ENCODE data around the gene OR6B2. TPM values are rescaled to one million over a fixed set of nuclear protein-coding genes. Genes with fewer than 3 reads are reported as not detected.

The OR6B2 gene
- total RNA-seq, 3 donors from 2014 or later (not counting 1 experiment from before 2014, with no cell fraction given), result not detected

- TF ChIP-seq, protein P1, sequence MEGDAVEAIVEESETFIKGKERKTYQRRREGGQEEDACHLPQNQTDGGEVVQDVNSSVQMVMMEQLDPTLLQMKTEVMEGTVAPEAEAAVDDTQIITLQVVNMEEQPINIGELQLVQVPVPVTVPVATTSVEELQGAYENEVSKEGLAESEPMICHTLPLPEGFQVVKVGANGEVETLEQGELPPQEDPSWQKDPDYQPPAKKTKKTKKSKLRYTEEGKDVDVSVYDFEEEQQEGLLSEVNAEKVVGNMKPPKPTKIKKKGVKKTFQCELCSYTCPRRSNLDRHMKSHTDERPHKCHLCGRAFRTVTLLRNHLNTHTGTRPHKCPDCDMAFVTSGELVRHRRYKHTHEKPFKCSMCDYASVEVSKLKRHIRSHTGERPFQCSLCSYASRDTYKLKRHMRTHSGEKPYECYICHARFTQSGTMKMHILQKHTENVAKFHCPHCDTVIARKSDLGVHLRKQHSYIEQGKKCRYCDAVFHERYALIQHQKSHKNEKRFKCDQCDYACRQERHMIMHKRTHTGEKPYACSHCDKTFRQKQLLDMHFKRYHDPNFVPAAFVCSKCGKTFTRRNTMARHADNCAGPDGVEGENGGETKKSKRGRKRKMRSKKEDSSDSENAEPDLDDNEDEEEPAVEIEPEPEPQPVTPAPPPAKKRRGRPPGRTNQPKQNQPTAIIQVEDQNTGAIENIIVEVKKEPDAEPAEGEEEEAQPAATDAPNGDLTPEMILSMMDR (IDR thresholded peaks at IDR 0.05), result no peak
- Histone ChIP-seq H3K4me1 (ENCODE audit: control insufficient read depth, insufficient read depth, low read length) (no peaks in the 10 kb centered on the region), H3K27ac (ENCODE audit: low read length) (no peak overlapping the region), H3K4me3 (ENCODE audit: low read length) (no peak overlapping the region), H3K9me3 (ENCODE audit: control insufficient read depth, insufficient read depth, low read length) (no peaks in the 10 kb centered on the region), H3K27me3 (ENCODE audit: control insufficient read depth, insufficient read depth, low read length) (peaks cover 2% of the 10 kb centered on the region), H3K36me3 (ENCODE audit: control insufficient read depth, insufficient read depth, low read length) (no peaks in the 10 kb centered on the region)
- Mint-ChIP-seq H3K9me3 (no peaks in the 10 kb centered on the region), H3K27me3 (ENCODE audit: low read depth in 2 of 2) (peaks cover 19 to 30% of the 10 kb centered on the region in 2 donors), H3K36me3 (no peaks in the 10 kb centered on the region), H3K4me3 (no peak overlapping the region), H3K27ac (no peak overlapping the region), H3K4me1 (no peaks in the 10 kb centered on the region)
- intact Hi-C loops (cut with micrococcal nuclease), result no loop called here
- 57% methylated on average over 5 of the region's 5 CpGs for WGBS (ENCODE audit: insufficient coverage)
- DNase-seq, result no peak
- ATAC-seq, result no peak
Measured at GRCh38 chr2:240033330-240033678, 3.1 kb upstream of the OR6B2 start.

DNA sequence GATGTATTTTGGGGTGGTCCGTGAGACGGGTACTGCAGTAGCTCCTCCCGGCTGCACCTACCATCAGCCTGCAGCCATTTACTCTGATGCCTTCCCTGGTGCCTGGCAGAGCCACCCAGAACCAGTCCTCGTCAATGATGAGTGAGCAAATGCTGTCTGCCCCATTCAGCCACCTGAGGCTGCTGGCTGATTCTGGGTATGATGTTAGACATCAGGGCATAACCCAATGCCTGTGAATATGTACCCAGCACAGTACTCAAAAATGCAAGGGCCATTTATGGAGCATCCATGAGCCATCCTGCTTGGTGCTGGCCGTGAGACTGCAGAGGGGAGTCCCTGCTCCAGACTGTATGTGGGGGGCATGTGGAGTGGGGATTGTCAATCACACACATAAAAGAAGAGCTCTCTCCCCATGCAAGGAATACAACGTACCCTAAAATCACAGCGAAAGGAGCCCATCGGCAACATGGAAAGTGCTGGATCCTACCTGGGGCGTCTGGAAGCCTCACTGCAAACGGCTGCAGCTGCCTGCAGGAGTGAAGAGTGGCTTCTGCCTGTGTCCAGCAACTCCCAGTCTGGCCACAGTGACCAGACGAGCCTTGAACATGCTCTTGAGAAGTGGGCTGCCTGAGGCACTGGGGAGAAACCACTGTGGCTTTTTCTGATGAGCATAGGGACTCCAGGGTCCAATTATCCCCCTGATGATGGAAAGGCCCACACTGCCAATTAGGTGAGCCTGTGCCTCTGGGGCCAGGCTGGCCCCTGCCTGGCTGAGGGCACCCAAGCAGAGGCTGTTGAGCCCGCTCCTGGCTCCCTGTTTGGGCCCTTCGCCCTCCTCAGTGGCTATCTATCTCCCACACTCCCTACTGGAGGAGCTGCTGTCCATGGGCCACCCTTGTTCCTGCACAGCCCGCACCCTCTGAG, 2.4 kb upstream of the OR6B2 start:
- intact Hi-C loops (cut with micrococcal nuclease), result no loop called here
- ATAC-seq (no peak), DNase-seq (no peak)
- no peaks in the 10 kb centered on the region for H3K36me3 Mint-ChIP-seq
- Histone ChIP-seq H3K4me1 (ENCODE audit: control insufficient read depth, insufficient read depth, low read length) (no peaks in the 10 kb centered on the region), H3K27ac (ENCODE audit: low read length) (no peak overlapping the region), H3K27me3 (ENCODE audit: control insufficient read depth, insufficient read depth, low read length) (peaks cover 2% of the 10 kb centered on the region), H3K36me3 (ENCODE audit: control insufficient read depth, insufficient read depth, low read length) (no peaks in the 10 kb centered on the region), H3K9me3 (ENCODE audit: control insufficient read depth, insufficient read depth, low read length) (no peaks in the 10 kb centered on the region), H3K4me3 (ENCODE audit: low read length) (no peak overlapping the region)
- H3K4me1 Mint-ChIP-seq, result no peaks in the 10 kb centered on the region
- H3K27ac Mint-ChIP-seq, result no peak overlapping the region
- TF ChIP-seq, protein P1 (IDR thresholded peaks at IDR 0.05), result no peak
- H3K9me3 Mint-ChIP-seq, result no peaks in the 10 kb centered on the region
- no peak overlapping the region for H3K4me3 Mint-ChIP-seq
- 72% methylated on average over 13 of the region's 14 CpGs for WGBS (ENCODE audit: insufficient coverage)
- H3K27me3 Mint-ChIP-seq (ENCODE audit: low read depth in 2 of 2), result peaks cover 19 to 30% of the 10 kb centered on the region in 2 donors

- H3K4me1 Mint-ChIP-seq, result peaks cover 25 to 28% of the 10 kb centered on the region in 2 donors
- peak overlapping the region; percentile 90 to 93 for H3K27ac Mint-ChIP-seq
- Histone ChIP-seq H3K4me3 (ENCODE audit: low read length) (peak overlapping the region; percentile 100), H3K36me3 (ENCODE audit: control insufficient read depth, insufficient read depth, low read length) (peaks cover 16% of the 10 kb centered on the region), H3K27ac (ENCODE audit: low read length) (peak overlapping the region; percentile 80), H3K9me3 (ENCODE audit: control insufficient read depth, insufficient read depth, low read length) (no peaks in the 10 kb centered on the region), H3K4me1 (ENCODE audit: control insufficient read depth, insufficient read depth, low read length) (peaks cover 12% of the 10 kb centered on the region), H3K27me3 (ENCODE audit: control insufficient read depth, insufficient read depth, low read length) (no peaks in the 10 kb centered on the region)
- TF ChIP-seq, protein P1 (IDR thresholded peaks at IDR 0.05), result no peak
- ATAC-seq (peak; percentile 28 to 53 (median 36)), DNase-seq (peak in 1 of 2 donors; percentile 54)
- WGBS (ENCODE audit: insufficient coverage), result under 1% methylated on average over 22 of the region's 22 CpGs
- no peaks in the 10 kb centered on the region for H3K36me3 Mint-ChIP-seq
- H3K4me3 Mint-ChIP-seq, result peak overlapping the region; percentile 95
- intact Hi-C loops (cut with micrococcal nuclease), result no loop called here
- H3K9me3 Mint-ChIP-seq, result no peaks in the 10 kb centered on the region
- H3K27me3 Mint-ChIP-seq (ENCODE audit: low read depth in 2 of 2), result peaks cover 0 to 4% of the 10 kb centered on the region in 2 donors
Measured at GRCh38 chr2:240024766-240025165, 5.5 kb downstream of the OR6B2 start.

All from natural killer cell (primary cell).